ENCODE measurements around the gene MRPL1. TPM values are rescaled to one million over a fixed set of nuclear protein-coding genes. Genes with fewer than 3 reads are reported as not detected.

Gene MRPL1
- total RNA-seq, 6 experiments from 2014 or later, result 12.8 to 26.0 (median 17.8) TPM

DNA sequence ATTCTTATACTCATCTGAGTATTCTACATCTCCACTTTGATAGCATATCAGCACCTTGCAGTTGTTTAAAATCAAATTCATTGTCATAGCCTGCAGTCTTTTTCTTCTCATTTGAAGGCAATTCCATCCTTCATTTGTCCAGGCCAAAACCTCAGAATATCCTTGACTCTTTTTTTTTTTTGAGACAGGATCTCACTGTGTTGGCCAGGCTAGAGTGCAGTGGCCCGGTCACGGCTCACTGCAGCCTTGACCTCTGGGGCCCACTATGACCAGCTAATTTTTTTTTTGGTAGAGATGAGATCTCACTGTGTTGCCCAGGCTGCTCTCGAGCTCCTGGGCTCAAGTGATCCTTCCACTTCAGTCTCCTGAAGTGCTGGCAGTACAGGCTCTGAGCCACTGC is 2.6 kb downstream of the MRPL1 start:
- Histone ChIP-seq H3K27ac (no peak overlapping the region), H3K27me3 (no peaks in the 10 kb centered on the region), H3K9me3 (no peaks in the 10 kb centered on the region), H3K4me3 (no peak overlapping the region), H3K4me1 (peaks cover 0 to 7% (median 0%) of the 10 kb centered on the region in 4 donors), H3K36me3 (no peaks in the 10 kb centered on the region)
- intact Hi-C loops (cut with DNase I), result no loop called here
- WGBS (ENCODE audit: insufficient coverage, low coverage, low lambda C conversion rate, missing lambda C conversion rate), result 70% methylated on average over 2 of the region's 3 CpGs
- DNase-seq, result no peak
- no peak for ATAC-seq
- TF ChIP-seq CTCF (IDR thresholded peaks at IDR 0.05) (no peak), POLR2A (IDR thresholded peaks at IDR 0.05) (no peak)

- DNase-seq (no peak), ATAC-seq (no peak)
- TF ChIP-seq CTCF (IDR thresholded peaks at IDR 0.05), result no peak
- no peak for TF ChIP-seq POLR2A (IDR thresholded peaks at IDR 0.05)
- H3K4me1 ChIP-seq, result no peaks in the 10 kb centered on the region
- no peak overlapping the region for H3K4me3 ChIP-seq
- H3K9me3 ChIP-seq, result no peaks in the 10 kb centered on the region
- H3K36me3 ChIP-seq, result peaks cover 0 to 29% (median 3%) of the 10 kb centered on the region in 4 donors
- 83% methylated on average over 6 of the region's 7 CpGs for WGBS (ENCODE audit: insufficient coverage, low coverage, low lambda C conversion rate, missing lambda C conversion rate)
- intact Hi-C loops (cut with DNase I), result no loop called here
- no peak overlapping the region for H3K27ac ChIP-seq
- H3K27me3 ChIP-seq, result no peaks in the 10 kb centered on the region
These were observed 10.3 kb downstream of the MRPL1 start for GRCh38 chr4:77872723-77873445.

DNA sequence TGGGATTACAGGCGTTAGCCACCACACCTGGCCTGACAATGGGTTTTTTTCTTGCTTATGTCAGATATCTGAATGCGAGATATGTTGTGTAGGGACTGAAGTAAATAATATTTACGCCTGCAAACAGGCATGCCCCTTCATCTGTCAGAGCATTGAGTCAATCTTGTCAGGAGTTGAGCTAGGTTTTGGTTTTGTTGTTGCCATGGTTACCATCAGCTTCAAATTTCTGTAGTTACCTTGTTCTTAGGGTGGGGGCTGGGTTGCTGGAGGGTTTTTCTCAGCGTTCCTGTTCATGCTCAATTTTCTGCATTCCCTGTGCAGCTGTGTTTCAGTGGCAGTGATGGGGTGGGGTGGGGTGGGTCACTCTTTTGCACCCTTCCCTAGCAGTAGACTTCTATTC is 14.5 kb downstream of the MRPL1 start:
- Histone ChIP-seq H3K27me3 (no peaks in the 10 kb centered on the region), H3K4me1 (no peaks in the 10 kb centered on the region), H3K9me3 (no peaks in the 10 kb centered on the region), H3K4me3 (no peak overlapping the region), H3K27ac (no peak overlapping the region), H3K36me3 (peaks cover 0 to 23% (median 3%) of the 10 kb centered on the region in 4 donors)
- TF ChIP-seq POLR2A (IDR thresholded peaks at IDR 0.05), result no peak
- TF ChIP-seq CTCF (IDR thresholded peaks at IDR 0.05), result no peak
- DNase-seq, result no peak
- intact Hi-C loops (cut with DNase I), result no loop called here
- no peak for ATAC-seq
- WGBS (ENCODE audit: insufficient coverage, low coverage, low lambda C conversion rate, missing lambda C conversion rate), result 84% methylated on average over 3 of the region's 4 CpGs

DNA sequence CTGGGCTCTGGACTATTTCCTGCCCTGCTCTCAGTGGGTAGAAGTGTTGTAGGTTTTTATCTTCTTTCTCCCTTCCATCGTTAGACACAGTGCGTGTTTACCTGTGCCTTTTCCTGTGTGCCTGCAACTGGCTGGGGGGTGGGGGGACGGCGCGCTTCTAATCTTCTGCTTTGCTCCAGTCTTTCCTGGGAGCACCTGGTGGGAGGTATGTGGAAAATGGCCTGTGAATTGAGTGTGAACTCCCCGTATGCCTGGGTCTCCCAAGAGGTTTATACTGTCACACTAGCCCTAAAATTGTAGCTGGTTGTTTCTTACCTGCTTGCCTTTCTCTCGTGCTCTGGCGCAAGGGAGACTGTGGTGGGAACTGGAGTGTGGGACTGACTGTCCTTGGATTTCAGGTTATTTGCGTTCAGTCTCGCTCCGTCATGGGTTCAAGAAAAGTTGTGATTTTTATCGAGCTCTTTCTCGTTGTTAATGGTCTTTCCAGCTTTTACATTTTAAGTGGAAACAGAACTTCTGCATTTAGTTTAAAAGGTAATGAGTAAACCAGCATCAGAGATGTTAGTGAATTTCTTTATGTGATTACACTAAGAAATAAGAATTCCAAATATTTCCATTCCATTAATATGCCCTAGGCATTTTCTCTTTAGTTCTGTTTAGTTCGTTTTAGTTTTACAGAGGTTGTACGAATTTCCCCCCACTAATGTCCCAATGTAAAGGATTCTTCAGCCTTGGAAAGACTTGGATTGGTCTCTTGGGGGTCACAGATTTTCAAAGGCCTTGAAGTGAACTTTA is 15.3 kb downstream of the MRPL1 start:
- Histone ChIP-seq H3K27ac (no peak overlapping the region), H3K4me1 (no peaks in the 10 kb centered on the region), H3K27me3 (no peaks in the 10 kb centered on the region), H3K9me3 (no peaks in the 10 kb centered on the region), H3K36me3 (peaks cover 0 to 15% (median 3%) of the 10 kb centered on the region in 4 donors), H3K4me3 (no peak overlapping the region)
- intact Hi-C loops (cut with DNase I), result no loop called here
- 88% methylated on average over 14 of the region's 15 CpGs for WGBS (ENCODE audit: insufficient coverage, low coverage, low lambda C conversion rate, missing lambda C conversion rate)
- ATAC-seq (no peak), DNase-seq (no peak)
- TF ChIP-seq POLR2A (IDR thresholded peaks at IDR 0.05), result no peak
- no peak for TF ChIP-seq CTCF (IDR thresholded peaks at IDR 0.05)
